ENCODE results near the gene ERGIC1.

The ERGIC1 gene

GRCh38 chr5:172866378-172866777 lies 32.3 kb downstream of the ERGIC1 start:
- no peak for DNase-seq (ENCODE audit: low read depth)

- DNase-seq (ENCODE audit: low read depth), result no peak
These were observed 33.0 kb downstream of the ERGIC1 start for GRCh38 chr5:172866802-172867748.

DNA sequence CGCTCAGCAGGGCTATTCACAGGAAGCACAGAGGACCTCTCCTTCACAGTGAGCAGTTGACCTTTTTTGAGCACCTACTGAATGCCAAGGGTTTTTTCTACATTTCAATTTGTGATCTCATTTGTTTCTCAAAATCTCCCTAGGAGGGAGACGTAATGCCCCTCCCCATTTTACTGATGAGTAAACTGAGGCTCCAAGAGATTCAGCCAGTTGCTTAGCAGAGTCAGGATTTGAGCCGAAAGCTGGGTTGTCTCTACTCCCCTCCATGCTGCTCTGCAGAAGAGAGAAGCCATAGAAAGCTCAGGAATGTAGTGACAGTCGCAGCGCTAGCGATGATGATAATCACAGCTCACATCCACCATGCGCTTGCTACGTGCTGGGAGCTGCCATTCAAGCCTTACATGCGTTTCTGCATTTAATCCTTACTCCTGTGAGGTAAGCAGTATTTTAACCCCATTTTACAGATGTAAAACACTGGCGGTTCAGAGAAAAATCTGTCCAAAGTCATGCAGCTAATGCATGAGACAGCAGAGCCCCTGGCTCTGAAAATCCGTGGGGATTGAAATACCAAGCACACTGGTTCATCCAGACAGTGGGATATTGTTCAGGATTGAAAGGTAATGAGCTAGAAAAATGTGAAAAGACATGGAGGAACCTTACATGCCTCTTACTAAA lies 33.8 kb downstream of the ERGIC1 start:
- DNase-seq (ENCODE audit: low read depth), result no peak

GRCh38 chr5:172868436-172868923 lies 34.4 kb downstream of the ERGIC1 start:
- no peak for DNase-seq (ENCODE audit: low read depth)

GRCh38 chr5:172868924-172869591 lies 35.0 kb downstream of the ERGIC1 start:
- no peak for DNase-seq (ENCODE audit: low read depth)

DNA sequence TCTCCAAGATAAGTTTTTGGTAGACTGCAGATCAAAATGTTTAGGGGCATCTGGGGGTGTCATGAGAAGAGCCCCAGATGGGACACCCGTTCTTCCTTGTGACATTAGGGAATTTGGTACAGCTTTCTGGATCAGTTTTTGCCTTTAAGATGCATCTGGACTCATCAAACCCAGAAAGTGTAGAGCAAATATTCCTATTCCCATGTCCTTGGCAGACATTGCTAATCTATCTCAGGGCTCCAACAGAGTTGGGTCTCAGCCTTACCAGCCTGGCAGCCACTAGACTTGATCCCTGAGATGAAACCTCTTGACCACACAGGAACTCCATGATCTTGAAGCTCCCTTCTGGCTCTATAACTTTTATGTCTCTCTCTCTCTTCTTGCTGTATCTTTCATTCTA lies 35.6 kb downstream of the ERGIC1 start:
- DNase-seq (ENCODE audit: low read depth), result no peak

- DNase-seq (ENCODE audit: low read depth), result no peak
These were observed 36.3 kb downstream of the ERGIC1 start for GRCh38 chr5:172870291-172870714.

DNA sequence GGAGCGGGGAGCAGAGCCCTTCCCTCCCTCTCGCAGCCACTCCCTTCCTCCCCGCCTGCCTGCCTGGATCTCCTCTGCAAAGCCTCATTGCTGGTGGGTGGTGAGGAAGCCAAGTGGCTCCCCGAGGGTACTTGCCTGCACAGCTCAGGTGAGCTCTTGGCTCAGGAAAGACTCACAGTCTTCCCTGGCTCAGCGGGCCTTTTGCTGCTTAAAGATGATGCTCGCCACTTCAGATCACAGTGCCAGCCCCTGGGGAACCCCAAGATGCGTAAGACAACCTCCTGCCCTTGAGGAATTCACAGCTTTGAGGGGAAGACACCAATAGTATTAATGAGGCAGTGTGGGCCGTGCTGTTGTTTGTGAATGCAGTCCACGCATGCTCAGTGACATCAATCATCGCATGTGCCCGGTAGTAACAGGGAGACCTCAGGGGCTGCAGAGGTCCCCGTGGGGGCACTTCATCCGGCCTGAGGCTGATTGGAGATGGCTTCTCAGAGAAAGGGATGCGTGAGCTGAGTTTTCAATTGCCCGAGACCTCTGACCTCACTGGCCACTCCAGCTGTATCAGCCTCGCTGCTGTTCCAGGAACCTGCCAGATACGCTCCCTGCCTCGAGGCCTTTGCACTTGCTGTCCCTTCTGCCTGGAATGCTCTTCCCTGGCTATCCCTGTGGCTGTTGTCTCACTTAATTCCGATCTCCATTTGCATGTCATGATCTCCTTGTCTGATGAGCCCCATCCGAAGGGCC lies 36.8 kb downstream of the ERGIC1 start:
- DNase-seq (ENCODE audit: low read depth), result no peak

DNA sequence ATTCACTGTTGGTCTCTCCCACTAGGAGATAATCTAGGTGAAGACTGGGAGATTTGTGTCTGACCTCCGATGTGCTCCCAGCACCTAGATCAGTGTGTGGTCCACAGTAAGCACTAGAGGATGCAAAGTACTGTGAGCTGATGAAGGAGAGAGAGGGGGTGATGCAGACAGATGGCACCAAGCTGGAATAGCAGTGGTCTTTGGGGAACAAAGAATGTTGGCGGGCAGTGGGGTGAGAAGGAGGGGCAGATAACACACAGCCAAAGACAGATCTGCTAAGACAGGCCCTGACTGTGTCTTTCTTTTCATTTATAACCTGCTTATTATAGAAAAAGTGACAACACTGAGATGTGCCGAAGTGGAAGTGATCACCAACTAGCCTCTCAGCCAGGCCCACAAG lies 37.5 kb downstream of the ERGIC1 start:
- DNase-seq (ENCODE audit: low read depth), result no peak

DNA sequence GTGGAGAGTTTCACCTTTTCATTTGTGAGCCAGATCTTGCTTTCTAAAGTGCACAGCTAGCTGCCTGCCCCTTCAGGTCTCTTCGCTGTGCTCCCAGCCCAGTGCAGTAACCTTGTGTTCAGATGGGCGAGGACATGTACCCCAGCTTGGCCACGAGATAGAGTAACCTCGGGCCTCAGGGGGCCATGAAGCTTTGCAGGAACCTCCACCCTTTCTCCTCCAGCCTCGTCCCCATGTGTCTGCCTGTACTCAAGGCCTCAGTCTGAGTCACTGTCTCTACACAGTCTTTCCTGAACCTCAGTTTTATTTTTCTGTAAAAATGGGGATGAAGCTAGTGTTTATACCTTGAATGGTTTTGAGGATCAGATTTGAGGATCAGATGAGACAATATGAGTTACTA lies 37.9 kb downstream of the ERGIC1 start:
- no peak for DNase-seq (ENCODE audit: low read depth)

GRCh38 chr5:172872997-172873491 lies 39.0 kb downstream of the ERGIC1 start:
- DNase-seq (ENCODE audit: low read depth), result no peak

DNA sequence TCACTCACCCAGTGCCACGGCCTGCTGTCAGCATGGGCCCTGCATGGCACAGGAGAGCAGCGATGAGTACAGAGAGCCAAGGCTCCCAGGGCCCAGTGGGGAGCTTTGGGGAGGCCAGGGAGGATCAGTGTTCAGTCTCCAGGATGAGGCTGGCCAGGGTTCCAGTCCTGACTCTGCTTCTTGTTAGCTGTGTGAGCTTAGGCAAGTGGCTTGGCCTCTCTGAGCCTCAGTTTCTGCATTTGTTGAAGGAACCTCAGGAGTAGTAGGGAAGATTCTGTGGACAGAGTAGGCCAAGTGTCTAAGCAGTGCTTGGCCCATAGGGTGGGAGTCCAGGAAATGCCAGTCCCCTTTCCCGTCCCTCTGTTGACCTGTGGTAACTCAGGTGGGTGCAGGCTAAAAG lies 39.5 kb downstream of the ERGIC1 start:
- DNase-seq (ENCODE audit: low read depth), result no peak

- no peak for DNase-seq (ENCODE audit: low read depth)
These were observed 40.8 kb downstream of the ERGIC1 start for GRCh38 chr5:172874647-172875504.

DNA sequence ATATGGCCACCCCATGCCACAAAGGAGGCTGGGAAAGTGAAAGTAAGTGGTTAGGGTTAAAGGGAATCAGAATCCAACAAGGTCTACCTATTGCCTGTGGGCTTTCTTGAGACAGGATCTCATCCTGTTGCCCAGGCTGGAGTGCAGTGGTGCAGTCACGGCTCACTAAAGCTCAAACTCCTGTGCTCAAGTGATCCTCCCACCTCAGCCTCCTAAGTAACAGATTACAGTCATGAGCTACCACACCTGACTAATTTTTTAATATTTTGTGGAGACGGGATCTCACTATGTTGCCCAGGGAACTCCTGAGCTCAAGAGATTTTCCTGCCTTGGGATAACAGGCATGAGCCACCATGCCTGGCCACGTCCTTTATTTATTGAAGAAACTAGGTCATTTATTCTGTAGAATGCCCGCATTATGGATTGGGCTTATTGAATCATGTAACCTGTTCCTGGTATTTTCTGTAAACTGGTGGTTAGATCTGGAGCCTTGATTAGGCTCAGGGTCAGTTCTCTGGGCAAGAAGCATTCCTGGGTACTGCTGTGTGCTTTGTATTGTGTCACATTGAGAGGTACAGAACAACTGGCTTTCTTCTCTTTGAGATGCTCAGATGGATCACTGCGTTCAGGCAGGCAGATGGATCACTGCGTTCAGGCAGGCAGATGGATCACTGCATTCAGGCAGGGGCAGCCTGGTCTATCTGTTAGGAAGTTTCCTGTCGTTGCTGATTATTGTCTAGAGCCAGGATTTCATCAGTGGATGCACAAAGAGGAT lies 41.6 kb downstream of the ERGIC1 start:
- DNase-seq (ENCODE audit: low read depth), result no peak

DNA sequence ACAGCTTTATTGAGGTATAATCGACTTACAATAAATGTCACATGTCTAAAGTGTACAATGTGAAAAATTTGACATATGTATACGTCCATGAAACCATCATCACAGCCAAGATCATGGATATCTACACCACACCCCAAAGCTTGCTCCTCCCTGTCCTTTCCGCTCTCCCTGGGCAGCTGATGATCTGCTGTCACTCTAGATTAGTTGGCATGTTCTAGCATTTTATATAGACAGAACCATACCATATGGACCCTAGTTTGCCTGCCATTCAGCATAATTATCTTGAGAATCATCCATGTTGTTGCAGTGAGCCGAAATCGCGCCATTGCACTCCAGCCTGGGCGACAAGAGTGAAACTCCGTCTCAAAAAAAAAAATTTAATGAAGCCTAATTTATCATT lies 42.5 kb downstream of the ERGIC1 start:
- no peak for DNase-seq (ENCODE audit: low read depth)

DNA sequence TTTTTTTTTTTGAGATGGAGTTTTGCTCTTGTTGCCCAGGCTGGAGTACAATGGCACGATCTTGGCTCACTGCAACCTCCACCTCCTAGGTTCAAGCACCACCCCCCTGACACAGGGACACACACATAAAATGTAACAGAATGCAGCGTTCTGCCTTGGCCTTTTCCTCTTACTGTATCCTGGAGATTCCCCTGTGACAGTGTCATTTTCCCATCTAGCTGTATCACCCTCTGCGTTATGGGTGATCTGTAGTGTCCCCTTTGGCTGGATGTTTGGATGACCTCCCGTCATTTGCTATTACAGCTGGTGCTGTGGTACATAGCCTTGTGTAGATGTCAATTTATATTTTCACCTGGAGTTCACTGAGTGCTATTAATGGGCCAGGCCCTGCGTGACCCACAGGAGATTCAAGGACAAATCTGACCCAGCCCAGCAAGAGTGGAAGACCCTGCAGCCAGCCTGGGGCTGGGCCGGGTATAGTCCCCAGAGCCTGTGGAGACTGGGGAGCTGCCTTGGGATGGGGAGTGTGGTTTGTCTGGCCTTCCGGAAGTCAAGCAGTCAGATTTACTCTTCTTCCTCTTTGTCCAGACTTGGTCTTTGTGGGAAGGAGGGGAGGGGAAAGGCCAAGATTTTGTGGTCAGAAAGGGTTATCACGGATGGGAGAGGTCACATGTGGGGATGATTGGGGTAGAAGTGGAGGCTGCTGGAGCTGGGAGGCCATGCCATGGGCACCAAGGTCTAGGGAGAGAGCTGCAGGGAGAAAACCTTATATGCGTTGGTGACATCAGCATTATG lies 43.6 kb downstream of the ERGIC1 start:
- DNase-seq (ENCODE audit: low read depth), result no peak

DNA sequence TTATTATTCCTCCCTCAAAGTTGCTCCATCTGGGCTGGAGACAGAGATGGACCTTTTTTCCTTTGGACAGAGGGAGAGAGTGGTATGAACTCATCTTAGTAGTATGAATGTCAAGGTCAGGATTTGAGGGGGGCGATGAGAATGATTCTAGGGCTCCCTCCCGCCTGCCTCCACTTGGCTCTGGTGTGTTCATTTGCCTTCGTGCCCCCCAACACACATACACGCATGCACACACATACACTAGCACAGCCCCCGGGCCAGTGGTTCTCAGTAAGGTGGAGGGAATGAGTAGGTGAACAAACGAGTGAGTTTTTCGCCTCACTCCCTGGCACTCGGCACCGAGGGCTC lies 44.5 kb downstream of the ERGIC1 start:
- DNase-seq (ENCODE audit: low read depth), result no peak

- DNase-seq (ENCODE audit: low read depth), result no peak
These were observed 45.1 kb downstream of the ERGIC1 start for GRCh38 chr5:172878933-172879752.
